Fibroblast of lung (primary cell): Measurements from ENCODE around the gene SEPTIN12.

ENCODE experiments used
- CTCF ChIP-seq, 2 donors: IDR thresholded peaks in 1 of 2; conservative IDR thresholded peaks in 1 of 2; 1 replicate in 1 of 2; 2 replicates in 1 of 2; pipeline ENCODE4 v1.5.1; 2011 to 2012; ENCODE audit warnings: low read length in 2 of 2, control low read depth in 1 of 2, inconsistent platforms in 1 of 2, low read depth in 1 of 2, mild to moderate bottlenecking in 1 of 2
- EZH2 ChIP-seq: IDR thresholded peaks from 2 replicates; pipeline ENCODE4 v1.5.1; 2012; ENCODE audit warnings: low read length, control low read depth, mild to moderate bottlenecking; ENCODE audit errors: missing control alignments

DNA sequence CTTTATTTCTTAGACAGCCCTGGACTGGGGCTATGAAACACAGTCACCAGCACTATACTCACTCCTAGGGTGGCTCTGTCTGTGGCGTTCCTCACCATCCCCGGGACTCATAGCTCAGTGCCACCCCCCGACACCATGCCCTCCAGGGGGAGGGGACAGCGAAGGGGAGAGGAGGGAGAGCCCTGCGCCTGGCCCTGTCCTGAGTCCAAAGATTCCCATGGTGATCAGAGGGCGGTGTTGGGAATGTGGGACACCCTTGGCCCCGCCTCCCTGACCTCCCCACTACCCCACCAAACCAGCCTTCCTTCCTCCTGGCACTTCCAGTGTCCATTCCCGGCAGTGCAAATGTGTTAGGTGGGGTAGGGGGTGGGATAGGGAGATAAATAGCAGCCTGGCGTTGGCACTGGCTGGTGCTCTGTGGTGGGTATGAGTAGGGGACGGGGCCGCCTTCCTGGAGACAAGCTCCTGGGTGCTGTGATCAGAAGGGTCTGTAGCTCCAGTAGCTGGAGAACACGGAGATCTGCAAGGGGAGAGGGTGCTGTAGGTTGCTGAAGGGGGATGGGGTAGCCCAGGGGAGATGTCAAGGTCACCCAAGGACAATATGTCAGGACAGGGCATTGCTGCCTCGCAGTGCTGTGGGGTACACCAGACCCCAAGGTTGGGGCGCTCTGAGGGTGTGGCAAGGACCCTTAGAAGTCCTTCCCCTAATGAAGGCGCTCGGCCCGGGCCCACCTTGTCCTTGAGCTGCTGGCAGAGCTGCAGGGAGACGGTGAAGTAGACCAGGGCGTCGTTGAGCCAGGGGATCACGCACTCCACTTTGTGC is 9.0 kb upstream of the SEPTIN12 start:
- TF ChIP-seq CTCF (conservative IDR thresholded peaks at IDR 0.05 in 1 of 2, IDR thresholded peaks at IDR 0.05 in 1 of 2; ENCODE audit: low read depth in 1 of 2, low read length in 2 of 2): no peak
- TF ChIP-seq EZH2: no peak
